Measurements from ENCODE around the gene ZC3HAV1.
"Not testable (repeated sequence)": the region's sequence is repeated elsewhere in the genome, so short reads cannot be mapped to it uniquely, and the experiment has no call there.

ZC3HAV1 gene

GRCh38 chr7:139112741-139113250, 3.3 kb upstream of the ZC3HAV1 start:
- no peak for DNase-seq (ENCODE audit: low read depth, low spot score)

DNA sequence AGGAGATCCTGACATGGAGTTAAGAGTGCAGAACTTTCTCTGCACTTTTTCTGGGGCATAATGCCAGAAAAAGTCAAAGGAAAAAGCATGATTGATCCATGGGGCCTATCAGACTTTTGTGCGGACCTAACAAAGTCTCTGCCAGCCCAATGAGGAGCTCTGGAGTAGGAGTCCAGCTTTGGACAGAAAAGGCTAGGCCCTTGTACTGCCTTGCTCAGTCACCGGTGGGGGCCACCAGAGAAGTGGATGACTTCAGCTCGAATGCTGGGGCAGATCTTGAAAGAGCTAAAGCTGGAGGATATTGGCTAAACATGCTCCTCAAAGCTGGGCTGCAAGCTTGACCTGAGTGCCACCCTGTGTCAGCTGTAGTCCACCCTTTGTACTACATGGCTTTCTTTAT, 2.8 kb upstream of the ZC3HAV1 start:
- no peak for DNase-seq (ENCODE audit: low read depth, low spot score)

- DNase-seq (ENCODE audit: low read depth, low spot score): no peak
Observed at GRCh38 chr7:139111811-139112301, 2.3 kb upstream of the ZC3HAV1 start.

- DNase-seq (ENCODE audit: low read depth, low spot score): no peak
Observed at GRCh38 chr7:139111147-139111546, 1.6 kb upstream of the ZC3HAV1 start.

GRCh38 chr7:139109983-139110411, 477 bp upstream of the ZC3HAV1 start:
- no peak for DNase-seq (ENCODE audit: low read depth, low spot score)

DNA sequence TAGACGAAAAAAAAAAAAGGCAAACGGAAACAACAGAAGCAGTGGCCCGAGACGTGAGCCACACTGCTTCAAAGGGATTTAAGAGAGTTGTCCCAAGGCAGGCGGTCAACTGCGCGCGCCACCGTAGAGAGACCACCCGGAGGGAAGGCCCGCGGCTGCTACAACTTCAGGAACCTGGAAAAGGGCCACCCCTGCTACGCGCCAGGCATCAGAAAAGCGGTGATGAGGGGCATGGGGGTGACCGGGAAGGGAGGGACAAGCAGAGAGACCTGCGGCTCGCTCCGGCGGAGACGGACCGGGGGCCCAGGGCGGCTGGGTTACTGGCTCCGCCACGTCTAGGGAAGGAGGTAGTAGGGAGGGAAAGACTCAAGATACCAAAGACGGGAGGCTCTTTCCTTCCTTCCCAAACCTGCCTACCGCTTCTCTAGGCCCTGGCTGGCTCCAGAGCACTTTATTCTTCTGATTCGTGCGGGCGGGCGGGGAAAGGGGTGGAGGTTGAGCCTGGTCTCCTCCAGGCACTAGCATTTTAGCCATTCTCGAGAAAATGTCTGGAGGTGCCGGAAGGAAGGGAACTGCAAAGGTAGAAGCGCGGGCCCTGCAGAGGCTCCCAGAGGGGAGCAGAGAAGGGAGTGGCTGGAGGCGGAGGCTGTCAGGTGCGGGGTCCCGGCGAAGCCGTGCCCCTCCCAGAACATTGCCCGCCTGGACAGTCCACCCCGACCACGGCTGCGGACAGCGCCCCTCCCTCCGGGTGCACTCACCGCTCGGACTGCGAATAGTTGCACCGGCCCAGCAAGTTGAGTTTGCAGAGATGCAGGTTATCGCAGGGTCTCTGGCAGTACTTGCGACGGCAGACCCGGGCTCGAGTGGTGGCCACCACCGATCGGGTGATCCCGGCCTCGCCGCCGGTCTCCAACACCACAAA, 993 bp downstream of the ZC3HAV1 start:
- no peak for DNase-seq (ENCODE audit: low read depth, low spot score)

GRCh38 chr7:139106959-139107358, 2.6 kb downstream of the ZC3HAV1 start:
- DNase-seq (ENCODE audit: low read depth, low spot score): no peak

GRCh38 chr7:139106227-139106626, 3.3 kb downstream of the ZC3HAV1 start:
- not testable (repeated sequence) for DNase-seq (ENCODE audit: low read depth, low spot score)

DNA sequence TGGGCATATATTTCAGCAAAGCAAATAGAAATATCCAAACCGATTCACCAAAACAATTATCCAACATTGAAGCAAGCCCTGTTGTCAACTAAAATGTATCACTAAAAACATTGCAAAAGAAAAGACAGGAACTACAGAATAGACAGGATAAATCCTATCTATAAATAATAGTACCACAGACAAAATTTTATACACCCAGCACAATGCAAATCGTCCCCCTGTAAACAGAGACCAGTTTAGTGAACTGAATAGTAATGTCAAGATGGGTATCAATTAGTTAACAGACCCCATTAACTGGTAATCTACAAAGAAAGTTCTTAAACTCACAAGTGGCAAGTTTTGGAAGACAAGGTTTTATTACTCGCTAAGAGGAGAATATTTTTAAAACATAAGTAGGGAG, 4.0 kb downstream of the ZC3HAV1 start:
- DNase-seq (ENCODE audit: low read depth, low spot score): no peak

- no peak for DNase-seq (ENCODE audit: low read depth, low spot score)
Observed at GRCh38 chr7:139104091-139104450, 5.4 kb downstream of the ZC3HAV1 start.

- no peak for DNase-seq (ENCODE audit: low read depth, low spot score)
Observed at GRCh38 chr7:139103057-139103815, 6.3 kb downstream of the ZC3HAV1 start.

DNA sequence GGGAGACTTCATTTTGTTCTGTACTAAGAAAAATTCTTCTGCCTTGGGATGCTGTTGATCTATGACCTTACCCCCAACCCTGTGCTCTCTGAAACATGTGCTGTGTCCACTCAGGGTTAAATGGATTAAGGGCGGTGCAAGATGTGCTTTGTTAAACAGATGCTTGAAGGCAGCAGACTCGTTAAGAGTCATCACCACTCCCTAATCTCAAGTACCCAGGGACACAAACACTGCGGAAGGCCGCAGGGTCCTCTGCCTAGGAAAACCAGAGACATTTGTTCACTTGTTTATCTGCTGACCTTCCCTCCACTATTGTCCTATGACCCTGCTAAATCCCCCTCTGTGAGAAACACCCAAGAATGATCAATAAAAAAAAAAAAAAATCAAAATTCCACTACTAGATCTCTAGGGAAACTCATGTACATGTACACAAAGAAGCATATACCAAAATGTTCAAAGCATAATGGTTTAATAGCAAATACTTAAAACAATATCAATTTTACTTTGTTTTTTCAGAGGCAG, 7.8 kb downstream of the ZC3HAV1 start:
- not testable (repeated sequence) for DNase-seq (ENCODE audit: low read depth, low spot score)

DNA sequence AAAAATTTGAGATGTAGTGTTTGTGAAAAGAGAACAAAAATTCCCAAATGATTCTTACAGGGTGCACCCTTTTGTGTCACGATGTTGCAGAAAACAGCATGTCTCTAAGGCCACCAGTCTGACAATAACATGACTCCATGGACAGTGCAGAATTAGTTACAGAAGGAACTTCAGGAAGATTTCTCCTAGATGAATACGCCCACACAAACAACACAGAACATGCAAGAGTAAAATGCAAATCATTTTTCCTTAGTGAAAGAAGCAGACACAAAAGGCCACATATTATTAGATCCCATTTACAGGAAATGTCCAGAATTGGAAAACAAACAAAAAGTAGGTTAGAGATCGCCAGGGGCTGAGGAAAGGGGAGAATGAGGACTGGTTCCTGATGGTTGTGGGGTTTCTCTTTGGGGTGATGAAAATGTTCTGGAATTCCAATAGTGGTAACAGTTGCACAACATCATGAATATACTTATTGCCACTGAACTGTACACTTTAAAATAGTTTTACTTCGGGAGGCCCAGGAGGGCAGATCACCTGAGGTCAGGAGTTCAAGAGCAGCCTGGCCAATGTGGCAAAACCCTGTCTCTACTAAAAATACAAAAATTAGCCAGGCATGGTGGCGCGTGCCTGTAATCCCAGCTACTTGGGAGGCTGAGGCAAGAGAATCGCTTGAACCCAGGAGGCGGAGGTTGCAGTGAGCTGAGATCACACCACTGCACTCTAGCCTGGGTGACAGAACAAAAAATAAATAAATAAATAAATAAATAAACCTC, 10.2 kb downstream of the ZC3HAV1 start:
- no peak for DNase-seq (ENCODE audit: low read depth, low spot score)

- DNase-seq (ENCODE audit: low read depth, low spot score): no peak
Observed at GRCh38 chr7:139095194-139095659, 14.3 kb downstream of the ZC3HAV1 start.

DNA sequence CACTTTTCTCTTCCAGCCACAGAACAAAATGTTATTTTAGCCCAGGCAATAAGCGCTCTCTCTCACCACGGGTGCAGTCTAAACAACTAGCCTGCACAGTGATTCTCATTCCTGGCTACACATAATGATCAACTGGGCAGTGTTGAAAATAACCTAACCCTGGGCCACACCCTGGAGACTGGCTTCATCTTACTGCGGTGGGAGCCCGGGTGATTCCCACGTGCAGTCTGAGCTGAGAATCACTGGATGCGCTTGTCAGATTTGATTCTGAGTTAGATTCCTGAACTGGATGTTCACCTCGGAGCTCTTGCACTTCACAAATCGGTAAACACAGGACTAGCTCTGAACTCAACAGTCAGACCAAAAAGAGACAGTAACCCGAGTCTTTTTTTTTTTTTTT, 14.9 kb downstream of the ZC3HAV1 start:
- DNase-seq (ENCODE audit: low read depth, low spot score): no peak

GRCh38 chr7:139094030-139094429, 15.5 kb downstream of the ZC3HAV1 start:
- DNase-seq (ENCODE audit: low read depth, low spot score): no peak

- not testable (repeated sequence) for DNase-seq (ENCODE audit: low read depth, low spot score)
Observed at GRCh38 chr7:139093512-139093911, 16.0 kb downstream of the ZC3HAV1 start.

DNA sequence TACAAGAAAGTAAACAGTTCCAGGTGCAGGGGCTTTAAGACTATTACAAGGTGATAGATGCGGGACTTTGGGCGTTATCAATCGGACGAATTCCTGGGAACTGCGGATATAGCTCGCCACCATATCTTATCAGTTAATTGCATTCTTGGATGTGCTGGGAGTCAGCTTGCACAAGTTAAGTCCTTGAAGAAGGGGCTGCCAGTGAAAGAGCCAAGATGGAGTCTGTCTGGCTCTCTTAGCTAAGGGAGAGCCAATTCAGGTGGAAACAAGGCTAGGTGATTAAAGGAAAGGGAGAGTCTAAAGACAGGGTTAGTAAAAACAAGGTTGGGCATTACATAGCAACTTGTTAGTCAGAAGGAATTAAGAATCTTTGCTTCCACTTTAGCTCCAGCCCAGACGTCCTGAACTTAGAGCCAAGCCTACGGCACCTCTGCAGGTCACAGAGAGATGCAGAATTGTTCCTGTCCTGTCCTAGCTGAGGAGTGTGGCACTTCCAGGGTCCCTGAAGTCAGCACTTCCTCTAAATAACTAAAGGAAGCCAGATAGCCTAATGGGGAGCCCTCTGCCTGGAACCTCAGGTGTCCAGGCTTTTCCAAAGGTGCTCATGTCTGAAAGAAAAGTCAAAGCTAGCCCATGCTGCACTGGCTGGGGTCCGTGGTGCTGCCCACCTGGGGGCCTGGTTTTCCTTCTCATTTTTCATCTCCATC, 17.3 kb downstream of the ZC3HAV1 start:
- no peak for DNase-seq (ENCODE audit: low read depth, low spot score)

GRCh38 chr7:139091677-139091996, 17.9 kb downstream of the ZC3HAV1 start:
- no peak for DNase-seq (ENCODE audit: low read depth, low spot score)

DNA sequence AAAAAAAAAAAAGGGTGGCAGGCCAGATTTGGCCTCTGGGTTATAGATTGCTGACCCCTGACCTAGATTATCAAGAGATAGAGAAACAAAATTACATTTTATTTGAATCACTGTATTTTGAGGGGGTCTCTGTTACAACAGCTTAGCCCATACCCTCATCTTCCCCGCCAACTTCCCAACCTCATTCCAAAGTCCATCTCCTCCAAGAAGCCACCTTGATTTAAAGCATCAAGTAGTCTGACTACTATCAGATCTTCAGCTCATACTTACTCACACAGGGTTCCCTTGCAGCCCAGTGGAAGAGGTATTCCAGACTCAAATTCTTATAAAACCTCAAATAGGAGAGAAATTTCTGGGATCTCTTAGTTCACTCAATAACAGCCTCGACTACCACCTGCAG, 20.4 kb downstream of the ZC3HAV1 start:
- DNase-seq (ENCODE audit: low read depth, low spot score): no peak

DNA sequence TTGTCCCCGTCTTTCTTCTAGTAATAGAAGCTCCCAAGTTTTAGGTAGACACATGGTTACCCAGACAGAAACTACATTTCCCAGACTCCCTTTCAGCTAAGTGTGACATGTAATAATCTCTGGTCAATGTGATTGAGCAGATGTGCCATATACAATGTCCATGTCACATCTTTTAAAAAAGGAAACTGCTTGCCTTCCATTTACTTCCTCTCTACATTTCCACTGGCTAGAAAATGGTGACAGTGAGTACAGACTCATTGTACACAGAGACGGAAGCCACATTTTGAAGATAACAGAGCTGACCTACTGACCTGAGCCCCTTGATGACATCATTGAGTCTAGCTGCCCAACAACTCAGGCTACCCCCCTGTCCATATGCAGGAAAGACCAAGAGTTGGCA, 21.3 kb downstream of the ZC3HAV1 start:
- DNase-seq (ENCODE audit: low read depth, low spot score): no peak

Data from iPS DF 19.7 (cell line).